ENCODE measurements around the gene FARS2.

The FARS2 gene

GRCh38 chr6:5809450-5809849 is 548.1 kb downstream of the FARS2 start:
- no peak for DNase-seq (ENCODE audit: low spot score)

GRCh38 chr6:5811997-5812396 is 550.7 kb downstream of the FARS2 start:
- no peak for DNase-seq (ENCODE audit: low spot score)

GRCh38 chr6:5813625-5814027 is 552.3 kb downstream of the FARS2 start:
- DNase-seq (ENCODE audit: low spot score), result no peak

- DNase-seq (ENCODE audit: low spot score), result no peak
Observed at GRCh38 chr6:5814116-5814515, 552.8 kb downstream of the FARS2 start.

- DNase-seq (ENCODE audit: low spot score), result no peak
Observed at GRCh38 chr6:5814901-5815300, 553.6 kb downstream of the FARS2 start.

- DNase-seq (ENCODE audit: low spot score), result no peak
Observed at GRCh38 chr6:5817869-5818268, 556.6 kb downstream of the FARS2 start.

GRCh38 chr6:5818959-5819358 is 557.6 kb downstream of the FARS2 start:
- no peak for DNase-seq (ENCODE audit: low spot score)
